NCI-H510A (cell line): Measurements from ENCODE around the gene CALN1.

ENCODE experiments used
- DNase-seq: peaks from one replicate; lab custom pipeline; 2025; lab: John Stamatoyannopoulos, UW

Gene CALN1

GRCh38 chr7:72325561-72325960, 86.6 kb downstream of the CALN1 start:
- DNase-seq = no peak

- no peak for DNase-seq
Measured at GRCh38 chr7:72321637-72322036, 90.5 kb downstream of the CALN1 start.

GRCh38 chr7:72321081-72321480, 91.1 kb downstream of the CALN1 start:
- no peak for DNase-seq

- no peak for DNase-seq
Measured at GRCh38 chr7:72317341-72317740, 94.8 kb downstream of the CALN1 start.

GRCh38 chr7:72316148-72316547, 96.0 kb downstream of the CALN1 start:
- no peak for DNase-seq

- no peak for DNase-seq
Measured at GRCh38 chr7:72313906-72314305, 98.2 kb downstream of the CALN1 start.

GRCh38 chr7:72310301-72310700, 101.8 kb downstream of the CALN1 start:
- no peak for DNase-seq

- no peak for DNase-seq
Measured at GRCh38 chr7:72309476-72309875, 102.7 kb downstream of the CALN1 start.

- no peak for DNase-seq
Measured at GRCh38 chr7:72308986-72309385, 103.2 kb downstream of the CALN1 start.

GRCh38 chr7:72307566-72307965, 104.6 kb downstream of the CALN1 start:
- no peak for DNase-seq

- no peak for DNase-seq
Measured at GRCh38 chr7:72298912-72299311, 113.2 kb downstream of the CALN1 start.

GRCh38 chr7:72298091-72298490, 114.0 kb downstream of the CALN1 start:
- no peak for DNase-seq

- no peak for DNase-seq
Measured at GRCh38 chr7:72297636-72298035, 114.5 kb downstream of the CALN1 start.

GRCh38 chr7:72292794-72293193, 119.3 kb downstream of the CALN1 start:
- no peak for DNase-seq

GRCh38 chr7:72292118-72292517, 120.0 kb downstream of the CALN1 start:
- no peak for DNase-seq

GRCh38 chr7:72286519-72286918, 125.6 kb downstream of the CALN1 start:
- DNase-seq = no peak

- no peak for DNase-seq
Measured at GRCh38 chr7:72283309-72283708, 128.8 kb downstream of the CALN1 start.

- no peak for DNase-seq
Measured at GRCh38 chr7:72281308-72281707, 130.8 kb downstream of the CALN1 start.

- no peak for DNase-seq
Measured at GRCh38 chr7:72279203-72279602, 132.9 kb downstream of the CALN1 start.

GRCh38 chr7:72278550-72278949, 133.6 kb downstream of the CALN1 start:
- DNase-seq = no peak

GRCh38 chr7:72275382-72276070, 136.6 kb downstream of the CALN1 start:
- DNase-seq = no peak

GRCh38 chr7:72272479-72272878, 139.7 kb downstream of the CALN1 start:
- DNase-seq = no peak

- DNase-seq = no peak
Measured at GRCh38 chr7:72268796-72269195, 143.3 kb downstream of the CALN1 start.

- no peak for DNase-seq
Measured at GRCh38 chr7:72268090-72268489, 144.0 kb downstream of the CALN1 start.
